Panc1 (cell line): ENCODE results near the gene CDH23. TPM values are rescaled to one million over a fixed set of nuclear protein-coding genes. Genes with fewer than 3 reads are reported as not detected.

Experiments used
- ATAC-seq: fragments of 200-7000 bp; cut with Tn5 transposase; 2 replicates; pipeline ENCODE4 v1.9.1; 2020; ENCODE audit warnings: mild to moderate bottlenecking, moderate library complexity
- BruUV-seq: library from RNA; stranded (reverse); fragments of 400-500 nt; replicated peaks from 2 replicates; lab custom pipeline; 2021; lab: Mats Ljungman, UMichigan
- CTCF ChIA-PET: fragments of 300-600 bp; sonication (Branson Sonifier 250); formaldehyde crosslinking; loops from one replicate; lab custom pipeline; 2022; ENCODE audit warnings: antibody characterized with exemption; lab: Charles Lee
- POLR2A ChIA-PET: fragments of 300-600 bp; sonication (Branson Sonifier 250); formaldehyde crosslinking; loops from one replicate; lab custom pipeline; 2022; ENCODE audit warnings: antibody characterized with exemption; lab: Charles Lee
- DNase-seq: peaks from one replicate; pipeline ENCODE4 v3.0.0-alpha.2; 2010; ENCODE audit warnings: low read depth, low spot score
- H3K27ac ChIP-seq: 2 replicates; pipeline ENCODE4 v1.5.1; 2011; ENCODE audit warnings: mild to moderate bottlenecking, low read length, inconsistent platforms
- H3K27me3 ChIP-seq: fragments of 200-500 bp; sonication (Bioruptor generic); 2 replicates; pipeline ENCODE4 v1.6.0; 2014; ENCODE audit warnings: low read length, inconsistent platforms; ENCODE audit not compliant: control insufficient read depth, insufficient read depth
- H3K36me3 ChIP-seq: fragments of 200-500 bp; sonication (Bioruptor generic); 2 replicates; pipeline ENCODE4 v1.5.1; 2014; ENCODE audit warnings: inconsistent platforms, mild to moderate bottlenecking, low read length, moderate library complexity; ENCODE audit not compliant: control insufficient read depth, insufficient read depth
- H3K4me1 ChIP-seq: 2 replicates; pipeline ENCODE4 v1.5.1; 2011; ENCODE audit warnings: inconsistent platforms, mild to moderate bottlenecking, low read length, moderate library complexity; ENCODE audit not compliant: control insufficient read depth, insufficient read depth
- H3K4me3 ChIP-seq, 2 experiments: 2 replicates each; pipeline ENCODE4 v1.5.1; 2011 to 2012; ENCODE audit warnings: low read depth in 2 of 2, low read length in 2 of 2, mild to moderate bottlenecking in 2 of 2, inconsistent platforms in 1 of 2, moderate library complexity in 1 of 2
- H3K9me3 ChIP-seq: fragments of 200-500 bp; sonication (Bioruptor generic); 2 replicates; pipeline ENCODE4 v1.5.1; 2014; ENCODE audit warnings: low read depth, mild to moderate bottlenecking, inconsistent platforms, low read length, moderate library complexity; ENCODE audit not compliant: control insufficient read depth, insufficient read depth
- POLR2AphosphoS5 ChIP-seq: IDR thresholded peaks from 2 replicates; pipeline ENCODE4 v1.6.1; 2012; ENCODE audit warnings: mild to moderate bottlenecking, low read depth, low read length, moderate library complexity
- REST ChIP-seq, 2 experiments: IDR thresholded peaks; 2 replicates each; pipeline ENCODE4 v1.6.1; 2011 to 2012; ENCODE audit warnings: low read depth in 2 of 2, control low read depth in 1 of 2, low read length in 1 of 2, mild to moderate bottlenecking in 1 of 2, moderate library complexity in 1 of 2; ENCODE audit not compliant: insufficient read depth in 1 of 2
- SIN3A ChIP-seq: IDR thresholded peaks from 2 replicates; pipeline ENCODE4 v1.6.1; 2012; ENCODE audit warnings: low read depth, mild to moderate bottlenecking, low read length, moderate library complexity, borderline replicate concordance; ENCODE audit not compliant: insufficient read depth
- TCF7L2 ChIP-seq: IDR thresholded peaks from 2 replicates; pipeline ENCODE4 v1.6.1; 2011; ENCODE audit warnings: mild to moderate bottlenecking, low read depth, low read length, inconsistent platforms
- in situ Hi-C: cut with HindIII; loops from 2 replicates; pipeline ENCODE4 v1.10.0; 2016; ENCODE audit warnings: low sequenced_read_pairs, low pct_unique_long_range_greater_than_20kb
- intact Hi-C: fragments of 100-400 bp; cut with micrococcal nuclease; formaldehyde crosslinking; loops from one replicate; pipeline ENCODE4 v1.10.0; 2022; ENCODE audit not compliant: unreplicated experiment
- total RNA-seq: library from RNA; stranded (reverse); gene quantifications from one replicate; pipeline ENCODE4 v1.2.1, GENCODE V29; 2021; ENCODE audit not compliant: unreplicated experiment
- TF ChIP-seq, protein P1 (sequence below): fragments of 450-650 bp; IDR thresholded peaks from 2 replicates; pipeline ENCODE4 v1.5.1; 2017; ENCODE audit warnings: mild to moderate bottlenecking

Gene CDH23
- total RNA-seq, 1 experiment from 2014 or later, result 2.7 TPM

DNA sequence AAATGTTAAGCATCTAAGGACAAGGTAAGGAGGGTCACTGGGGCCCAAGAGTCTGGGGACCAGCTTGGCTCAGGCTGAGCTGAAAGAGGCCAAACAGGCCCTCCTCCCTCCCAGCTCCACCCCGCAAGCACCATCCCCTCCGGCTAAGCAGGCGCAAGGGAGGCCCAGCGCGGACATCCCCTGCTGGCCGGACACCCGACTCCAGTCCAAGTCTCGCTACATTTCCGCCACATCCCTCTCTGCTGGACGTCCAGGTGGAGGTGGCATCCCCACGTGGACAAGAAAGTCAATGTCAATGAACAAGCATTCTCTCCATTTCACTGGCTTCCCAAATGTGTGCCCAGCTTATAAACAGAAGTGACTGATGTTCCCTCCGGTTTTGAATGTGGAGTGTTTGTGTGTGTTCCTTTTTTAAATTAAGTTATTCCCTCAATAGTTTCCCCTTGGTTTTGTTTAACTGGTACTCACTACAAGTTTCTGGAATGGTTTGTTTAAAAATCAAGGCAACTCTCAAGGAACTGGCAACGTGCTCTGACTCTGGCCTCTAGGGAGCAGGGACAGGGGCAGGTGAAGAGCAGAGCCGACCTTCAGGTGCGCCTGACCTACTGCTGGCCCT, 418.9 kb downstream of the CDH23 start:
- CTCF ChIA-PET, result interaction anchor here (1.0 kb wide), 1 partner anchor 81 kb away, joined by 4 read pairs; no protein-coding TSS in a partner anchor
- Histone ChIP-seq H3K27me3 (no peaks in the 10 kb centered on the region), H3K9me3 (no peaks in the 10 kb centered on the region), H3K4me1 (peaks cover 51% of the 10 kb centered on the region), H3K27ac (peak overlapping the region; percentile 57), H3K36me3 (peaks cover 44% of the 10 kb centered on the region), H3K4me3 (no peak overlapping the region)
- BruUV-seq, result no TSS peak
- in situ Hi-C loops (no loop called here), intact Hi-C loops (loop anchor here (5.0 to 10.0 kb wide), 3 partner anchors 111 to 501 kb away; partner anchors contain the start of gene SLC29A3)
- POLR2A ChIA-PET, result no interaction called here
- no peak for TF ChIP-seq TCF7L2
- TF ChIP-seq, protein P1, sequence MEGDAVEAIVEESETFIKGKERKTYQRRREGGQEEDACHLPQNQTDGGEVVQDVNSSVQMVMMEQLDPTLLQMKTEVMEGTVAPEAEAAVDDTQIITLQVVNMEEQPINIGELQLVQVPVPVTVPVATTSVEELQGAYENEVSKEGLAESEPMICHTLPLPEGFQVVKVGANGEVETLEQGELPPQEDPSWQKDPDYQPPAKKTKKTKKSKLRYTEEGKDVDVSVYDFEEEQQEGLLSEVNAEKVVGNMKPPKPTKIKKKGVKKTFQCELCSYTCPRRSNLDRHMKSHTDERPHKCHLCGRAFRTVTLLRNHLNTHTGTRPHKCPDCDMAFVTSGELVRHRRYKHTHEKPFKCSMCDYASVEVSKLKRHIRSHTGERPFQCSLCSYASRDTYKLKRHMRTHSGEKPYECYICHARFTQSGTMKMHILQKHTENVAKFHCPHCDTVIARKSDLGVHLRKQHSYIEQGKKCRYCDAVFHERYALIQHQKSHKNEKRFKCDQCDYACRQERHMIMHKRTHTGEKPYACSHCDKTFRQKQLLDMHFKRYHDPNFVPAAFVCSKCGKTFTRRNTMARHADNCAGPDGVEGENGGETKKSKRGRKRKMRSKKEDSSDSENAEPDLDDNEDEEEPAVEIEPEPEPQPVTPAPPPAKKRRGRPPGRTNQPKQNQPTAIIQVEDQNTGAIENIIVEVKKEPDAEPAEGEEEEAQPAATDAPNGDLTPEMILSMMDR, result no peak
- no peak for TF ChIP-seq SIN3A
- TF ChIP-seq POLR2AphosphoS5, result no peak
- DNase-seq (no peak), ATAC-seq (no peak)

GRCh38 chr10:71816421-71816851, 419.7 kb downstream of the CDH23 start:
- Histone ChIP-seq H3K4me1 (peaks cover 51% of the 10 kb centered on the region), H3K4me3 (no peak overlapping the region), H3K27me3 (no peaks in the 10 kb centered on the region), H3K27ac (peak overlapping the region; percentile 57), H3K9me3 (no peaks in the 10 kb centered on the region), H3K36me3 (peaks cover 49% of the 10 kb centered on the region)
- ChIA-PET POLR2A (no interaction called here), CTCF (interaction anchor here (0.5 kb wide), 1 partner anchor 57 kb away, joined by 4 read pairs; no protein-coding TSS in a partner anchor)
- ATAC-seq, result no peak
- BruUV-seq, result no TSS peak
- no peak for DNase-seq
- in situ Hi-C loops, result no loop called here
- TF ChIP-seq TCF7L2 (no peak), SIN3A (no peak), REST (IDR thresholded peaks at IDR 0.05; ENCODE audit: insufficient read depth in 1 of 2, low read depth in 2 of 2, low read length in 1 of 2) (no peak), POLR2AphosphoS5 (no peak)
- TF ChIP-seq, protein P1, result no peak
- intact Hi-C loops, result loop anchor here (5.0 to 10.0 kb wide), 3 partner anchors 112 to 502 kb away; partner anchors contain the start of gene SLC29A3
